Hepatocyte (in vitro differentiated cells): Measurements from ENCODE around the gene ZNF132.

ENCODE experiments used
- EZH2 ChIP-seq: fragments of 200-600 bp; sonication (generic); IDR thresholded peaks from 2 replicates; pipeline ENCODE4 v1.6.1; 2016; ENCODE audit warnings: antibody characterized with exemption, mild to moderate bottlenecking, borderline replicate concordance
- EZH2phosphoT487 ChIP-seq: fragments of 200-600 bp; sonication (generic); IDR thresholded peaks from one replicate; pipeline ENCODE4 v1.6.1; 2018; ENCODE audit warnings: antibody characterized with exemption, mild to moderate bottlenecking, low read depth, moderate library complexity; ENCODE audit not compliant: unreplicated experiment, severe bottlenecking
- TF ChIP-seq, protein P1 (sequence below): fragments of 200-600 bp; sonication (generic); IDR thresholded peaks from 2 replicates; pipeline ENCODE4 v1.5.1; 2016; ENCODE audit warnings: antibody characterized with exemption, mild to moderate bottlenecking; ENCODE audit not compliant: poor library complexity

DNA sequence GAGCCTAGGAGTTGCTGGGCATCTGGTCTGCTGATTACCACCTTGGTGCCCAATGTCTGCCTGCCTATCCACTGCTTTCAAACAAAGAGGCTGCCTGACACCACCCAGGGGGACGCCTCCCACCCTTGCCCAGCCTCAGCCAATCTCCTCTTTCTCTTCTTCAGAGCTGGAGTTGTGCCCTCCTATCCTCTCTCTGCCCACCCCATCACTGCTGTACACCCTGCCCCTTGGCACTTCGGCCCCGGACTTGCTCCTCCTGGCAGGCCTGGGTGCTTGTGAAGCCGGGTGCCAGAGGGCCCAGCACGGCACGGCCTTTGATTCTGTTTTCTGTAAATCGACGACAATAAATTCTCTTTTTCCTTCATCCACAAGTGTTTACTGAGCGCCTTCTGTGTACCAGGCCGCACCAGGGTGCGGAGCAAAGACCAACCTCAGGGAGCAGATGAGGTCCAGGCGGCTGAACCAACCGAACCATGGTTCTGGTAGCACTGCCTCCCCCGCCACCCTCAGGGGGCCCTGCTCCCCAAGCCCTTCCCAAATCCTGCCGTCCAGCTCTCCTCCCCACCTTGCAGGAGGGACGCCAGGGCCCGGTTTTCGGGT is 39.5 kb downstream of the ZNF132 start:
- TF ChIP-seq, protein P1, sequence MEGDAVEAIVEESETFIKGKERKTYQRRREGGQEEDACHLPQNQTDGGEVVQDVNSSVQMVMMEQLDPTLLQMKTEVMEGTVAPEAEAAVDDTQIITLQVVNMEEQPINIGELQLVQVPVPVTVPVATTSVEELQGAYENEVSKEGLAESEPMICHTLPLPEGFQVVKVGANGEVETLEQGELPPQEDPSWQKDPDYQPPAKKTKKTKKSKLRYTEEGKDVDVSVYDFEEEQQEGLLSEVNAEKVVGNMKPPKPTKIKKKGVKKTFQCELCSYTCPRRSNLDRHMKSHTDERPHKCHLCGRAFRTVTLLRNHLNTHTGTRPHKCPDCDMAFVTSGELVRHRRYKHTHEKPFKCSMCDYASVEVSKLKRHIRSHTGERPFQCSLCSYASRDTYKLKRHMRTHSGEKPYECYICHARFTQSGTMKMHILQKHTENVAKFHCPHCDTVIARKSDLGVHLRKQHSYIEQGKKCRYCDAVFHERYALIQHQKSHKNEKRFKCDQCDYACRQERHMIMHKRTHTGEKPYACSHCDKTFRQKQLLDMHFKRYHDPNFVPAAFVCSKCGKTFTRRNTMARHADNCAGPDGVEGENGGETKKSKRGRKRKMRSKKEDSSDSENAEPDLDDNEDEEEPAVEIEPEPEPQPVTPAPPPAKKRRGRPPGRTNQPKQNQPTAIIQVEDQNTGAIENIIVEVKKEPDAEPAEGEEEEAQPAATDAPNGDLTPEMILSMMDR: no peak
- TF ChIP-seq EZH2phosphoT487 (no peak), EZH2 (no peak)
